ENCODE data around the gene SOX13. TPM values are rescaled to one million over a fixed set of nuclear protein-coding genes. Genes with fewer than 3 reads are reported as not detected.
"Not testable (repeated sequence)": the region's sequence is repeated elsewhere in the genome, so short reads cannot be mapped to it uniquely, and the experiment has no call there.

The SOX13 gene
- total RNA-seq, 2 donors from 2014 or later, result 1.9 to 3.9 TPM

DNA sequence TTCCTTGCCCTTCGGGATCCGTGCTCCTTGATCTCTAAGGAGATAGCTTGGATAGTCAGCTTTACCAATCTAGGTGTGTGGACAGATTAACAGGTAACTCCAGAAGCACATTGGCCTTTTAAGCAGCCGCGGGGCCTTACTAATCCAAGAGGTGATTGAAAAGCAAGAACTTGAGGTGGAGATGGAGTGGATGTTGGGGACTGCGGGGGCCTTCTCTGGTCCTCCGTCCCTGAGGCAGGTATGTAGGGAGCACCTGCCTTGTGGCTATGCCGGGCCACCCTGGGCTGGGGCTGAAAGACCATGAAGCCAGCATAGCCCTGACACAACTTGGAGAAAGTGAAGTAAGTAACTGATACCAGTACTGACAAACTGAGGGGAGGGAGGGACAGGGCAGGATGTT, 10.6 kb downstream of the SOX13 start:
- Mint-ChIP-seq H3K36me3 (ENCODE audit: insufficient read depth in 2 of 2) (no peaks in the 10 kb centered on the region), H3K27me3 (ENCODE audit: low read depth) (no peaks in the 10 kb centered on the region), H3K27ac (no peak overlapping the region)

DNA sequence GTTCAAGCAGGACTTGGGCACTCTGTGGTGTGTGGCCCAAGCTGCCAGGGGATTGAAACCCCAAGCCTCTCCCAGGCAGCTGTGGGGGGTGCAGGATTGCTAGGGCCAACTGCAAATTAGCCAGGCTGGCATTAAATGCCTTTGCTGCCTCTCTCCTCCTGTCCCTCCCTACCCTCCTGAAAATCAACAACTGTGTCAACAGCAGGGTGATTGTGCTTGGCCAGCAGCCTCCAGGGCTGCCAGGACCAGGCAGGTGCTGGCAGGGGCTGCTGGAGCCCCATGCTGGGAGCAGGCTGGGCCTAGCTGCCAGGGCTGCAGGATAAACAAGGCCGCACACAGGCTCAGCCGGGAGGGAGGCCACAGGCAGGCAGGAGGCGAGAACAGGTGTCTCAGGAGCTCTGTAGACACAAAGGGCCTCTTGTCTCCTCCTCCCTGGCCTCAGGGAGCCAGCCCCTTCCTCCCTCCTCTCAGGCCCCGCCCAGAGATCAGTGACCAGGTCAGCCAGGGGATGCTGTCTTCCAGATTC, 11.4 kb downstream of the SOX13 start:
- no peak overlapping the region for H3K4me3 Mint-ChIP-seq
- no peaks in the 10 kb centered on the region for H3K9me3 Mint-ChIP-seq
- DNase-seq, result no peak
- no peaks in the 10 kb centered on the region for H3K4me1 Mint-ChIP-seq (ENCODE audit: low read depth)
- ATAC-seq (replicated peaks in 1 of 2), result no peak
- no peaks in the 10 kb centered on the region for H3K27me3 Mint-ChIP-seq (ENCODE audit: low read depth)
- no peaks in the 10 kb centered on the region for H3K36me3 Mint-ChIP-seq (ENCODE audit: insufficient read depth in 2 of 2)
- no peak overlapping the region for H3K27ac Mint-ChIP-seq

More for the DNA sequence above, 10.6 kb downstream of the SOX13 start:
- H3K4me1 Mint-ChIP-seq (ENCODE audit: low read depth), result no peaks in the 10 kb centered on the region
- no peak overlapping the region for H3K4me3 Mint-ChIP-seq
- no peaks in the 10 kb centered on the region for H3K9me3 Mint-ChIP-seq
- DNase-seq (no peak), ATAC-seq (replicated peaks in 1 of 2) (no peak)

DNA sequence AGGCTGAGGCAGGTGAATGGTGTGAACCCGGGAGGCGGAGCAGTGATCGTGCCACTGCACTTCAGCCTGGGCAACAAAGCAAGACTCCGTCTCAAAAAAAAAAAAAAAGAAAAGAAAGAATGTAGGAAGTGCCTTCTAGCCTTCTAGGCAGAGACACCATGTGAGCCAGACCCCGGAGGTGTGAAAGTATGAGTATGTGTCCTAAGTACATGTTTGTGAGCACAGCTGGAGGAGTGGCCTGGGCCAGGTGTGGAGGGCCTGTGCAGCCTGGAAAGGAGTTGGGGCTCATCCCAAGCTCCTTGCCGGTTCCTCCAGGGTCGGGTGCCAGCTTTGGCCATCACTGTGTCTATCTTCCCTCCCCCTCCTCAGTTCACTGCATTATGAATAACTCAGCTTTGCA, 13.0 kb downstream of the SOX13 start:
- ATAC-seq (replicated peaks in 1 of 2), result peak in 1 of 2 donors; percentile 33
- H3K4me3 Mint-ChIP-seq, result no peak overlapping the region
- DNase-seq, result no peak
- no peaks in the 10 kb centered on the region for H3K36me3 Mint-ChIP-seq (ENCODE audit: insufficient read depth in 2 of 2)
- H3K4me1 Mint-ChIP-seq (ENCODE audit: low read depth), result no peaks in the 10 kb centered on the region
- H3K27me3 Mint-ChIP-seq (ENCODE audit: low read depth), result no peaks in the 10 kb centered on the region
- H3K27ac Mint-ChIP-seq, result no peak overlapping the region
- H3K9me3 Mint-ChIP-seq, result no peaks in the 10 kb centered on the region

DNA sequence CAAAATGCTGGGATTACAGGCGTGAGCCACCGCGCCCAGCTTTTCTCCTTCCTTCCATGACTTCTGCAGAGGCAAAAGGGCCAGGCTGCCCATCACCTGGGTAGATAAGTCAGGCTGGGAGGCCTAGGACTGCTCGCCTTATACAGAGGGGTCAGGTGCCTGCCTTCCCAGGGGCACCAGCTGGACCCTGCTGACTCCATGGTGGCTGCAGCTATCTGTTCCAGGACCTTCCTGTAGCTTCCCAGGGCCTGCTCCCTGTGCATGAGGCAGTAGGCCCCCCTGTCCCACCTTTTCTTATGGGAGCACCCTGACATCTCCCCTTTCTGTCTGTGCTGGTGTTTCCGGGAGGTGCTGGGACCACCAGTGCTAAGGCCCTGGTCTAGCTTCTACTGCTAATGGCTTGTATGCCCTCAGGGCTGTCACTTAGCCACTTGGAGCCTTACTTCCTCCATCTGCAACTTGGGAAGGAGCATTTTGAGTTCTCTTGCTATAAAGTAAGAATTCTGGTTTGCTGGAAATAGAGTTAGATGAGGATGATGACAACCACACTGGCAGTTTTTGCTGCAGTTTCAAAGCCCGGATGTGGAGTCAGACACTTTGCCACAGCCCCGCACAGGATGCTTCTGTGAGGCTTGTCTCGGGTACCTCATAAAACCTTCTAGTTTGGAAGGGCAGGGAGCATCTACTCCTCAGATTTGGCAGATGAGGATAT, 14.4 kb downstream of the SOX13 start:
- Mint-ChIP-seq H3K9me3 (no peaks in the 10 kb centered on the region), H3K36me3 (ENCODE audit: insufficient read depth in 2 of 2) (no peaks in the 10 kb centered on the region), H3K4me3 (no peak overlapping the region), H3K4me1 (ENCODE audit: low read depth) (no peaks in the 10 kb centered on the region), H3K27ac (no peak overlapping the region), H3K27me3 (ENCODE audit: low read depth) (no peaks in the 10 kb centered on the region)
- DNase-seq, result no peak
- no peak for ATAC-seq (replicated peaks in 1 of 2)

DNA sequence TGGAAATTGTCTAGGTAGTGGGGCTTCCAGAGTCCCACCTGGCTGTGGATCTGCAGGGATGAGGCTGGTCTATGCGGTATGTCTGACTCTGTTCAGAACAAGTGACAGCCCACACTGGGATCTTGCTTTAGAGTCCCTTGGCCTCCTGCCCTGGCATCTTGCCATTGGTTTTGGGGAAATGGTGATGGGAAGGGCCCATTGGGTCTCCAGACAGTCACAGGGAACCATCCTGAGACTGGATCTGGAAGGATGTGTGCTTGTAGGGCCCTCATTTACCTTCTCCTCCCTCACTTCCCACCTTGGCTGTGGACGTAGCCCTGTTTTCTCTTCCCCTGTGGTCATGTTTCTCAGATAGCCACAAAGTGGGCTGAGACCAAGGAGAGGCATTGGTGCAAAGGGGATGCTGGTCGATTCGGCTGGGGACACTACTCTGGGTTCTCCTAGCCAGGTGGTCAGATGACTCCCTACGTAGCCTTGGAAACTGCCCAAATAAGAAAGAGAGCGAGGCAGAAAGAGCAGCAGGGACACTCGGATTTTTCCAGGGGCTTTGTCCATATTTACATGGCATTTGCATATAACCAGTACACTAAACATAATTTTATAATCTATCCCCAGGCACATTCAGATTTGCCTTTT, 15.1 kb downstream of the SOX13 start:
- H3K4me3 Mint-ChIP-seq, result no peak overlapping the region
- H3K4me1 Mint-ChIP-seq (ENCODE audit: low read depth), result no peaks in the 10 kb centered on the region
- H3K36me3 Mint-ChIP-seq (ENCODE audit: insufficient read depth in 2 of 2), result no peaks in the 10 kb centered on the region
- ATAC-seq (replicated peaks in 1 of 2) (no peak), DNase-seq (no peak)
- no peak overlapping the region for H3K27ac Mint-ChIP-seq
- H3K27me3 Mint-ChIP-seq (ENCODE audit: low read depth), result no peaks in the 10 kb centered on the region
- H3K9me3 Mint-ChIP-seq, result no peaks in the 10 kb centered on the region

GRCh38 chr1:204088596-204088995, 15.7 kb downstream of the SOX13 start:
- Mint-ChIP-seq H3K27me3 (ENCODE audit: low read depth) (no peaks in the 10 kb centered on the region), H3K4me3 (no peak overlapping the region), H3K4me1 (ENCODE audit: low read depth) (no peaks in the 10 kb centered on the region), H3K9me3 (no peaks in the 10 kb centered on the region), H3K27ac (no peak overlapping the region), H3K36me3 (ENCODE audit: insufficient read depth in 2 of 2) (no peaks in the 10 kb centered on the region)
- ATAC-seq (replicated peaks in 1 of 2) (no peak), DNase-seq (no peak)

DNA sequence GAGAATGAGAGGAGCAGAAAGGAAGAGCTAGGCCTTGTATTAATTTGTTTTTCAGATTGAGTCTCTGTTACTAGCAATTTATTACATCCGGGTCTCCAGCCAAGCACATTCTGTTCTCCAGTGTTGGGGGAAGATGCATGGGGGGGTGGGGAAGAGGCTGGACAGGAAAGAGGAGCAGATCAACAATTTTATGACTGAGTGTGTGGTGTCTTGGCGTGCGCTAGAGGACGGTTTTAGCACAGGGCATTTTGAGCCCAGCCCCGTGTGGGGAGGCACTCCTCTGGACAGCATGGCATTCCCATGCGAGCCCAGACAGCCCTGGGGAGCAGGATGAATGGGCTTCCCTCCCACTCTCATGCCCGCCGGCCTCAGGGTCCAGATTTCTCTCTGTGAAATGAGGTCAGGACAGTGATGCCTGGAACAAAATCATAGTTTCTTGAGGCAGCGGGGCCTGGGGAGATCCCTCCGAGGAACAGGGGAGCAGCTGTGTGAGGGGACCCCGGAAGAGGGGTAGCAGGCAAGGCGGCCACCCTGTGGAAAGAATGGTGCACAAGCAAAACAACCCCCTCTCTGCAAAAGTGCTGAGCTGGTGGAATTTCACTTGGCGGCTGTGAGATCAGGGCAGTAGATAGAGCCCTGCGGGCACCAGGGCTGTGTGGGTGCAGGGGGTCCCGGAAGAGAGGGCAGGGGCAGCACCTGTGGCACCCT, 16.3 kb downstream of the SOX13 start:
- H3K27ac Mint-ChIP-seq, result no peak overlapping the region
- H3K4me1 Mint-ChIP-seq (ENCODE audit: low read depth), result no peaks in the 10 kb centered on the region
- DNase-seq (no peak), ATAC-seq (replicated peaks in 1 of 2) (no peak)
- no peak overlapping the region for H3K4me3 Mint-ChIP-seq
- no peaks in the 10 kb centered on the region for H3K36me3 Mint-ChIP-seq (ENCODE audit: insufficient read depth in 2 of 2)
- H3K9me3 Mint-ChIP-seq, result no peaks in the 10 kb centered on the region
- no peaks in the 10 kb centered on the region for H3K27me3 Mint-ChIP-seq (ENCODE audit: low read depth)

GRCh38 chr1:204090132-204090531, 17.2 kb downstream of the SOX13 start:
- DNase-seq; H3K4me3 Mint-ChIP-seq; H3K4me1 Mint-ChIP-seq (ENCODE audit: low read depth); H3K9me3 Mint-ChIP-seq; H3K36me3 Mint-ChIP-seq (ENCODE audit: insufficient read depth in 2 of 2); H3K27ac Mint-ChIP-seq; H3K27me3 Mint-ChIP-seq (ENCODE audit: low read depth); ATAC-seq (replicated peaks in 1 of 2): not testable (repeated sequence)

DNA sequence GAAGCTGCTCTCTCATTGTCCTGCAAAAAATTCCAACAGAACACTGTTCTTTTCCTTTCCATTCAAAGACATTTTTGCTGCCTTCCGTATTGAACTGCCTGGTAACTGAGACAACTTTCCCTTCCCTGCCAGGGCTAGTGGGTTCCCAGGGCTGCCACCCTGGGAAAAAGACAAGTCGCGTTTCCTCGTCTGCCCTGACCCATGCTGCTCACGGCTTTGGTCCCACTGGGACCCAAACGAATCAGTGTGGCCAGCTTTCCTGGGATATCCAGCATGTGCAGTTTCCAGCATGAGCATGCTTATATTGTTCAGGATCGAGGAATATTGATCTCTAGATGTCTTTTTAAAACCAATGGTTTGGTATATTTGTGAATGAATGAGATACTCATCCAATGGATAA, 18.2 kb downstream of the SOX13 start:
- H3K9me3 Mint-ChIP-seq, result no peaks in the 10 kb centered on the region
- no peak overlapping the region for H3K27ac Mint-ChIP-seq
- H3K4me3 Mint-ChIP-seq, result no peak overlapping the region
- H3K4me1 Mint-ChIP-seq (ENCODE audit: low read depth), result no peaks in the 10 kb centered on the region
- no peaks in the 10 kb centered on the region for H3K27me3 Mint-ChIP-seq (ENCODE audit: low read depth)
- no peaks in the 10 kb centered on the region for H3K36me3 Mint-ChIP-seq (ENCODE audit: insufficient read depth in 2 of 2)
- no peak for DNase-seq
- no peak for ATAC-seq (replicated peaks in 1 of 2)

- Mint-ChIP-seq H3K27ac (no peak overlapping the region), H3K36me3 (ENCODE audit: insufficient read depth in 2 of 2) (no peaks in the 10 kb centered on the region), H3K27me3 (ENCODE audit: low read depth) (no peaks in the 10 kb centered on the region), H3K4me3 (no peak overlapping the region), H3K4me1 (ENCODE audit: low read depth) (no peaks in the 10 kb centered on the region), H3K9me3 (no peaks in the 10 kb centered on the region)
- DNase-seq (no peak), ATAC-seq (replicated peaks in 1 of 2) (no peak)
These were observed 18.9 kb downstream of the SOX13 start for GRCh38 chr1:204091787-204092312.

DNA sequence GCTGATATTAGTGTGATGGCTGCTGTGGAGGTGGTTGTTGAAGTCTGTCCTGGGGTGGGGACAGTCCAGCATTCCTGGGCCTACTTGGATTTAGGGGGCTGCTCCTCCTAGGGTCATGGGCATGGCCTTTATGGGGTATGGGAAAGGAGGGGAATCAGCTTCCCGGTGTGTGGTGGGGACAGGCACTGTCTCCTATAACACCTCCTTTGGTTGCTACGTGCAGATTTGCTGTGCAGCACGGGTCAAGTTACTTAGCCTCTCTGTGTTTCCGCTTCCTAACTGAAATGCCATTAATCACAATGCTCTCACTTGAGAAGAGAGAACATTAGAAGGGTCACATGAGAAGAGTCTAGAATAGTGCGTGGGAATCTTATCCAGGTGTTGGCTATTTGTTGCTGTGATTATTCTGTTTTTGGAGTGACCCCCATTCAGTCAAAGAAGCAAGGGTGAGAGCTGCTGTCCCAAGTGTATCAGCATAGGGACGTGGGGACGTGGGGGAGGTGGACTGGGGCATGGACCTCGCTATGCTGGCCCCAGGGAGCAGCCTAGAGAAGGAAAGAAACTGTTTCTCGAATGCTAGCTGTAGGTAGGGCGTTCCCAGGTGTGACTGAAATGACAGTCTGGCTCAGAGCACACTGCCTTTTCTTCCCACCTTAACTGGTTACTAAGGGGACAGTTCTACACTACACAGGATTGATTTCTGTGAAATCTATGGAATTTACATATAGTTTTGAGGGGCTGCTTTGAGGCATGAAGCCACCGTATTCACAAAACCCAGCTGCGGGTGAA, 19.9 kb downstream of the SOX13 start:
- Mint-ChIP-seq H3K9me3 (no peaks in the 10 kb centered on the region), H3K27ac (no peak overlapping the region), H3K4me1 (ENCODE audit: low read depth) (no peaks in the 10 kb centered on the region), H3K27me3 (ENCODE audit: low read depth) (no peaks in the 10 kb centered on the region), H3K36me3 (ENCODE audit: insufficient read depth in 2 of 2) (no peaks in the 10 kb centered on the region), H3K4me3 (no peak overlapping the region)
- no peak for DNase-seq
- ATAC-seq (replicated peaks in 1 of 2), result no peak

- DNase-seq (no peak), ATAC-seq (replicated peaks in 1 of 2) (no peak)
- H3K4me1 Mint-ChIP-seq (ENCODE audit: low read depth), result no peaks in the 10 kb centered on the region
- no peaks in the 10 kb centered on the region for H3K36me3 Mint-ChIP-seq (ENCODE audit: insufficient read depth in 2 of 2)
- H3K4me3 Mint-ChIP-seq, result no peak overlapping the region
- no peaks in the 10 kb centered on the region for H3K9me3 Mint-ChIP-seq
- no peaks in the 10 kb centered on the region for H3K27me3 Mint-ChIP-seq (ENCODE audit: low read depth)
- H3K27ac Mint-ChIP-seq, result no peak overlapping the region
These were observed 20.5 kb downstream of the SOX13 start for GRCh38 chr1:204093421-204093717.

- no peaks in the 10 kb centered on the region for H3K27me3 Mint-ChIP-seq (ENCODE audit: low read depth)
- no peak for ATAC-seq (replicated peaks in 1 of 2)
- no peaks in the 10 kb centered on the region for H3K36me3 Mint-ChIP-seq (ENCODE audit: insufficient read depth in 2 of 2)
These were observed 20.9 kb downstream of the SOX13 start for GRCh38 chr1:204093781-204094180.

More at GRCh38 chr1:204093781-204094180, 20.9 kb downstream of the SOX13 start:
- no peak overlapping the region for H3K4me3 Mint-ChIP-seq
- peaks cover 4% of the 10 kb centered on the region for H3K4me1 Mint-ChIP-seq (ENCODE audit: low read depth)
- no peak for DNase-seq
- no peaks in the 10 kb centered on the region for H3K9me3 Mint-ChIP-seq
- no peak overlapping the region for H3K27ac Mint-ChIP-seq
